ENCODE results near the gene FARP1. TPM values are rescaled to one million over a fixed set of nuclear protein-coding genes. Genes with fewer than 3 reads are reported as not detected.
A peak's percentile ranks its signal among the peaks of the same experiment; 100 is the strongest.

The FARP1 gene
- total RNA-seq, 2 experiments from 2014 or later: 0.55 to 1.9 TPM

GRCh38 chr13:98439126-98439828 is 296.4 kb downstream of the FARP1 start:
- DNase-seq (no peak), ATAC-seq (ENCODE audit: low read depth) (no peak)
- Mint-ChIP-seq H3K36me3 (no peaks in the 10 kb centered on the region), H3K27me3 (peaks cover 4% of the 10 kb centered on the region), H3K9me3 (no peaks in the 10 kb centered on the region), H3K4me1 (no peaks in the 10 kb centered on the region), H3K27ac (no peak overlapping the region), H3K4me3 (no peak overlapping the region)
- POLR2A ChIA-PET: no interaction called here

GRCh38 chr13:98439896-98440295 is 297.0 kb downstream of the FARP1 start:
- Mint-ChIP-seq H3K27ac (no peak overlapping the region), H3K27me3 (peaks cover 4% of the 10 kb centered on the region), H3K9me3 (no peaks in the 10 kb centered on the region), H3K4me3 (no peak overlapping the region), H3K36me3 (no peaks in the 10 kb centered on the region), H3K4me1 (peaks cover 1% of the 10 kb centered on the region)
- DNase-seq (no peak), ATAC-seq (ENCODE audit: low read depth) (no peak)
- POLR2A ChIA-PET: no interaction called here

- no peaks in the 10 kb centered on the region for H3K9me3 Mint-ChIP-seq
Measured at GRCh38 chr13:98440390-98441055, 297.6 kb downstream of the FARP1 start.

GRCh38 chr13:98441056-98441676 is 298.3 kb downstream of the FARP1 start:
- no peaks in the 10 kb centered on the region for H3K36me3 Mint-ChIP-seq
- no peaks in the 10 kb centered on the region for H3K9me3 Mint-ChIP-seq
- H3K4me3 Mint-ChIP-seq: no peak overlapping the region
- POLR2A ChIA-PET: interaction anchor here (0.6 kb wide), 1 partner anchor 94 kb away, joined by 4 read pairs; no protein-coding TSS in a partner anchor
- peaks cover 7% of the 10 kb centered on the region for H3K4me1 Mint-ChIP-seq
- DNase-seq: no peak
- no peak overlapping the region for H3K27ac Mint-ChIP-seq
- peaks cover 3% of the 10 kb centered on the region for H3K27me3 Mint-ChIP-seq
- ATAC-seq (ENCODE audit: low read depth): no peak

More at GRCh38 chr13:98440390-98441055, 297.6 kb downstream of the FARP1 start:
- POLR2A ChIA-PET: no interaction called here
- DNase-seq: no peak
- Mint-ChIP-seq H3K27ac (no peak overlapping the region), H3K27me3 (peaks cover 4% of the 10 kb centered on the region), H3K4me1 (peaks cover 5% of the 10 kb centered on the region), H3K4me3 (no peak overlapping the region), H3K36me3 (no peaks in the 10 kb centered on the region)
- ATAC-seq (ENCODE audit: low read depth): no peak

DNA sequence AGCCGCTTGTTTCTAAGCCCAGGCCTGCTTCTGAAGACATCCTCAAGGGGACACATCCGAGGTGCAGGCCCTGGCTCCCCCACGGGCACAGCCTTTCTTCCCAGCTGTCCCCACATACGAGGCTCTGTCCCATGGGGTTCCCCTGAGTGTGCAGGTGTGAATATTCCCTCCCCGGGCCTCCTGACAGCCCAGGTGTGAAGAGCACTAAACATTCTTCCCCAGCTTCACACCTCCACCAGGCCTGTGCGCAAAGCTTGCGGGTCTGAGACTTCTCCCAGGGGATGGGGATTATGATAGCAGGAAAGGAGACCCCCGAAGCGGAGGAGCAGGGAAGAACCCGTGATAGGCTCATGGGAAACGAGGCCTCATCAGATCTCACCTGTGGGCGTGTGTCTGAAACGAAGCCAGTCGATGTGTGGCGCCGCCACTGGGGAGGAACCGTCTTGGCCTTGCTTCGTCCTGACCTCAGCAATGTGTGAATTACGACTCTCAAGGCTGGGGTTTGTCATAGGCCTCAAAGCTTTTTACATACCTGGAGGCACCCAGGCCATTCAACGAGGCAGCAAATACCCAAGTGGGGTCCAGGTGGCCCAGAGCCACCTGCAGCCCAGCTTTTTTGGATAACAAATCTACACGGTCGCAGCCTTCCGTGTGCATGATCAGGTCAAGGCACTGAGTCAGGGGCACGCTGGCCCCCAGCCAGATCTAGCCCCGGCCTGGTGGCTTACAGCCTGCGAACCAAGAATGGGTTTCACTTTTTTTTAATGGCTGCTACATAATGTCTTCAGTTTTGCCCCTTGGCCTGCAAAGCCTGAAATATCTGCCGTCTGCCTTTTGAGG is 299.7 kb downstream of the FARP1 start:
- ATAC-seq (ENCODE audit: low read depth): no peak
- POLR2A ChIA-PET: no interaction called here
- H3K4me1 Mint-ChIP-seq: peaks cover 7% of the 10 kb centered on the region

GRCh38 chr13:98443329-98443728 is 300.4 kb downstream of the FARP1 start:
- Mint-ChIP-seq H3K27ac (no peak overlapping the region), H3K9me3 (no peaks in the 10 kb centered on the region), H3K4me3 (no peak overlapping the region), H3K27me3 (no peaks in the 10 kb centered on the region), H3K36me3 (no peaks in the 10 kb centered on the region), H3K4me1 (peaks cover 7% of the 10 kb centered on the region)
- DNase-seq (no peak), ATAC-seq (ENCODE audit: low read depth) (no peak)
- POLR2A ChIA-PET: no interaction called here

More for the DNA sequence above, 299.7 kb downstream of the FARP1 start:
- no peak for DNase-seq
- H3K27ac Mint-ChIP-seq: no peak overlapping the region
- no peaks in the 10 kb centered on the region for H3K27me3 Mint-ChIP-seq
- H3K36me3 Mint-ChIP-seq: no peaks in the 10 kb centered on the region
- H3K9me3 Mint-ChIP-seq: no peaks in the 10 kb centered on the region
- no peak overlapping the region for H3K4me3 Mint-ChIP-seq

- H3K4me3 Mint-ChIP-seq: no peak overlapping the region
- DNase-seq (no peak), ATAC-seq (ENCODE audit: low read depth) (no peak)
- H3K27me3 Mint-ChIP-seq: no peaks in the 10 kb centered on the region
- POLR2A ChIA-PET: no interaction called here
- H3K9me3 Mint-ChIP-seq: no peaks in the 10 kb centered on the region
- H3K27ac Mint-ChIP-seq: no peak overlapping the region
- H3K4me1 Mint-ChIP-seq: peaks cover 7% of the 10 kb centered on the region
- H3K36me3 Mint-ChIP-seq: no peaks in the 10 kb centered on the region
Measured at GRCh38 chr13:98443800-98444325, 301.0 kb downstream of the FARP1 start.

- Mint-ChIP-seq H3K4me1 (peaks cover 7% of the 10 kb centered on the region), H3K9me3 (no peaks in the 10 kb centered on the region), H3K27me3 (no peaks in the 10 kb centered on the region), H3K4me3 (no peak overlapping the region), H3K36me3 (peaks cover 3% of the 10 kb centered on the region), H3K27ac (no peak overlapping the region)
- POLR2A ChIA-PET: interaction anchor here (1.0 kb wide), 1 partner anchor 207 kb away, joined by 4 read pairs; no protein-coding TSS in a partner anchor
- ATAC-seq (ENCODE audit: low read depth) (no peak), DNase-seq (no peak)
Measured at GRCh38 chr13:98444381-98444780, 301.5 kb downstream of the FARP1 start.

GRCh38 chr13:98445340-98446233 is 302.7 kb downstream of the FARP1 start:
- peak; percentile 94 for ATAC-seq (ENCODE audit: low read depth)
- DNase-seq: peak; percentile 85
- Mint-ChIP-seq H3K36me3 (peaks cover 4% of the 10 kb centered on the region), H3K4me1 (peaks cover 7% of the 10 kb centered on the region), H3K4me3 (peak overlapping the region; percentile 32), H3K9me3 (no peaks in the 10 kb centered on the region), H3K27ac (peak overlapping the region; percentile 86), H3K27me3 (no peaks in the 10 kb centered on the region)
- POLR2A ChIA-PET: interaction anchor here (1.0 to 1.4 kb wide), 4 partner anchors 132 to 227 kb away, joined by 3 to 10 read pairs (median 4); partner anchors contain the start of gene STK24

GRCh38 chr13:98446234-98446621 is 303.3 kb downstream of the FARP1 start:
- Mint-ChIP-seq H3K4me3 (no peak overlapping the region), H3K9me3 (no peaks in the 10 kb centered on the region), H3K27ac (peak overlapping the region; percentile 86), H3K36me3 (peaks cover 5% of the 10 kb centered on the region), H3K27me3 (no peaks in the 10 kb centered on the region), H3K4me1 (peaks cover 13% of the 10 kb centered on the region)
- ATAC-seq (ENCODE audit: low read depth) (no peak), DNase-seq (no peak)
- POLR2A ChIA-PET: interaction anchor here (1.1 to 1.4 kb wide), 3 partner anchors 131 to 227 kb away, joined by 3 to 10 read pairs (median 5); partner anchors contain the start of gene STK24

DNA sequence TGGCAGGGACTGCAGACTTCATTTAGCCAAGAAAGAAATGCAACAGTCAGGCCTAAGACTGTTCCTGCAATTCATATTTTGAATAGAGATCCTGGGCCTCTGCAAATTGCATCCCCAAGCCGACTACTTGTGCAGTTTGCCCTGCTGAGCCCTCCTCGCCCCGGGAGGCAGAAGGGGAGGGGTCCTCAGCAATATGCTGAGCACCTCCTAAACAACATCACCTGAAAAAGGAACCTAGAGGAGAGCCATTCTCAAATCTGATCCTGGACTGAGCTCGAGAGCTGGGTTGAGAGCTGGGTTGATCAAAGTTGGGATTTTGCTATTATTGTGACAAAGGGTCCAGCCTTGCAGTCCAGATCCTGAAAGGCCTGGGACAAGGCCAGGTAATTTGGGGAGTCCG is 304.2 kb downstream of the FARP1 start:
- H3K27me3 Mint-ChIP-seq: no peaks in the 10 kb centered on the region
- H3K4me3 Mint-ChIP-seq: no peak overlapping the region
- H3K27ac Mint-ChIP-seq: peak overlapping the region; percentile 64
- POLR2A ChIA-PET: no interaction called here
- peaks cover 18% of the 10 kb centered on the region for H3K4me1 Mint-ChIP-seq
- no peaks in the 10 kb centered on the region for H3K9me3 Mint-ChIP-seq
- ATAC-seq (ENCODE audit: low read depth) (no peak), DNase-seq (no peak)
- peaks cover 9% of the 10 kb centered on the region for H3K36me3 Mint-ChIP-seq
